Coronary artery (tissue), 2 donors: ENCODE data around the gene ZNF322.
A peak's percentile ranks its signal among the peaks of the same experiment; 100 is the strongest.
"Not testable (repeated sequence)": the region's sequence is repeated elsewhere in the genome, so short reads cannot be mapped to it uniquely, and the experiment has no call there.

ENCODE experiments used
- DNase-seq: peaks from one replicate; pipeline ENCODE4 v3.0.0-alpha.2; 2017; ENCODE audit warnings: low spot score
- H3K27ac ChIP-seq, 2 donors: fragments of 200-600 bp; sonication (generic); one replicate each; pipeline ENCODE4 v1.5.1; 2016 to 2019
- H3K4me3 ChIP-seq: fragments of 200-600 bp; sonication (generic); 2 replicates; pipeline ENCODE4 v1.5.1; 2016; ENCODE audit warnings: mild to moderate bottlenecking, moderate library complexity
- TF ChIP-seq, protein P1 (sequence below): fragments of 200-600 bp; sonication (generic); IDR thresholded peaks from one replicate; pipeline ENCODE4 v1.5.1; 2019; ENCODE audit warnings: antibody characterized with exemption

ZNF322 gene, protein sequence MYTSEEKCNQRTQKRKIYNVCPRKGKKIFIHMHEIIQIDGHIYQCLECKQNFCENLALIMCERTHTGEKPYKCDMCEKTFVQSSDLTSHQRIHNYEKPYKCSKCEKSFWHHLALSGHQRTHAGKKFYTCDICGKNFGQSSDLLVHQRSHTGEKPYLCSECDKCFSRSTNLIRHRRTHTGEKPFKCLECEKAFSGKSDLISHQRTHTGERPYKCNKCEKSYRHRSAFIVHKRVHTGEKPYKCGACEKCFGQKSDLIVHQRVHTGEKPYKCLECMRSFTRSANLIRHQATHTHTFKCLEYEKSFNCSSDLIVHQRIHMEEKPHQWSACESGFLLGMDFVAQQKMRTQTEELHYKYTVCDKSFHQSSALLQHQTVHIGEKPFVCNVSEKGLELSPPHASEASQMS

DNA sequence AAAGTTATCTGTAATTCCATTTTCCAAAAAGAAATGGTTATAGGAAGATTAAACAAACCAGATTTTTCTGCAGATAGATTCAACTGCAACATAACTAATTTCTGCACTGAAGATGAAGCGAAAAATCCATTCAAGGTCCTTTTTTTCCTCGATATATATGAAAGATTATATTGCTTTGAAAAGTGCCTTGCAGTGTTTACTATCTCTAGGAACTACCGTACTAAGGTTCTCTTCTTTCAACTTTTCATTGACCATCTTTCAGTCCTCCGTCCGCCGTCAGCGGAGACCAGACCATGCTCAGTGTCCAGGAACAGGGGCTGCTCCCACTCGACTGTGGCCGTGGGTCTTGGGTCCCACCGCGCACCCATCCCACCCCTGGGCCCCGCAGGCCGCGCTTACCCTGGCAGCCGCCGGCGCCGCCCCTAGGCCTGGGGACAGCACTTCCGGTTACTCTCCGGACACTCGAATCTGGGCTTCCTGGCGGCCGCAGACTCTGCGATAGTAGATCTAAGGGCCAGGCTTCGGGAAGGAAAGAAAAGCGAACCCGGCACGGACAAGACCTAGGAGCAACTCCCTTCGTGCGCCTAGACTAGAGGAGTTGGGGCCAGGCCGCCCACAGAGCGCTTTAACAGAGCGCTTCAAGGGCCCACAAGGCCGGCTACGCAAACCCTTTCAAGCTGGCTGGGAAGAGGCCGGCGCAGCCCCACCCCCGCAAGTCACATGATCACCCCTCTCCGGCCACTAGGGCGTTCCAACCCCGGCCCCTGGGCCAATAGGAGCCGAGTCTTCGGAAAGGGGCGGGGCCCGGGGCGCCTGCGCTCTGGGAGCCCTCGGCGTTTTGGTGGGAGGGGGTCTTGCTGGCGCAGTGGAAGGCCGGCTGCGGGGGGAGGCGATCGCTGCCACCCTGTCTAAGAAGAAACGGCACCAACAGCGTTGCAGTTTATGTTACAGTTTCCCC is at the start of gene ZNF322:
Gene ZNF322, minus strand, starts transcription at position 705 of the 958 bp plus-strand sequence. CDS start 21,193 bp downstream, outside the sequence.
- TF ChIP-seq, protein P1, sequence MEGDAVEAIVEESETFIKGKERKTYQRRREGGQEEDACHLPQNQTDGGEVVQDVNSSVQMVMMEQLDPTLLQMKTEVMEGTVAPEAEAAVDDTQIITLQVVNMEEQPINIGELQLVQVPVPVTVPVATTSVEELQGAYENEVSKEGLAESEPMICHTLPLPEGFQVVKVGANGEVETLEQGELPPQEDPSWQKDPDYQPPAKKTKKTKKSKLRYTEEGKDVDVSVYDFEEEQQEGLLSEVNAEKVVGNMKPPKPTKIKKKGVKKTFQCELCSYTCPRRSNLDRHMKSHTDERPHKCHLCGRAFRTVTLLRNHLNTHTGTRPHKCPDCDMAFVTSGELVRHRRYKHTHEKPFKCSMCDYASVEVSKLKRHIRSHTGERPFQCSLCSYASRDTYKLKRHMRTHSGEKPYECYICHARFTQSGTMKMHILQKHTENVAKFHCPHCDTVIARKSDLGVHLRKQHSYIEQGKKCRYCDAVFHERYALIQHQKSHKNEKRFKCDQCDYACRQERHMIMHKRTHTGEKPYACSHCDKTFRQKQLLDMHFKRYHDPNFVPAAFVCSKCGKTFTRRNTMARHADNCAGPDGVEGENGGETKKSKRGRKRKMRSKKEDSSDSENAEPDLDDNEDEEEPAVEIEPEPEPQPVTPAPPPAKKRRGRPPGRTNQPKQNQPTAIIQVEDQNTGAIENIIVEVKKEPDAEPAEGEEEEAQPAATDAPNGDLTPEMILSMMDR = no peak
- H3K4me3 ChIP-seq = peak within 1 kb of the TSS; percentile 77
- peak; percentile 96 for DNase-seq
- peak within 1 kb of the TSS; percentile 79 to 87 for H3K27ac ChIP-seq

DNA sequence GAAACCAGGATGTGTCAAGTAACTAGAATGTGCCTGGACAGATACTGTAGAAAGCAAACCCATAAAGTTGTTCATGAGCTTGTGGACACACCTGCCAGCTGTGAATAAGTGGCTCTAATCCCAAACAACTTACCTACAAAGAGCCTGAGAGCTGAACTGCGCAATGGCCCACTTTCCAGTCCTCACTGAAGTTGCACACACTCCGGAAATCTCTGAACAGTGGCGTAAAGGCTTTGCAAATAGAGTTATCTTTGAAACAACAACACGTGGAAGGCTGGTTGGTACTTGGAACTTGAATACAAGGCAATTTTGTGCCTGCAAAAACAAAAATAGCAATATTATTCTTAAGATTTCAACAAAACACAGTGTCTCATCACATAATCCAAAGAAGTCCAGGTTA is 46.2 kb upstream of the ZNF322 start:
- not testable (repeated sequence) for H3K4me3 ChIP-seq, DNase-seq, H3K27ac ChIP-seq

DNA sequence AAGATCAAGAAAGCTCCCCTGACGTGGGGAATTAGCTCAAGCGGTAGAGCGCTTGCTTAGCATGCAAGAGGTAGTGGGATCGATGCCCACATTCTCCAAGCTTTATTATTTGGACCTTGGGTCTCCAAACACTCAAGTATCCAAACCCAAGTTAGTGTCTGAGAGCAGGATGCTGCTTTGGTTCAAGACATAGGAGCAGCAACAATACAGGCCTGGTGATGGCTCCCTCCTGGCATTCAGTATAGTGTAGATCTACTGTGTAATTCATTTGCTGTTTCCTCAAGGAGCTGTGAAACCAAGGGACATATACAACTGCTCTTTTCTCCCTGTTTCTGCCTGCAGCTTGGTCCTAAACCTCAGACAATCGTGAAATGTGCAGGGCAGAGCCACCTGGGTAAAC is 45.8 kb upstream of the ZNF322 start:
- DNase-seq, H3K27ac ChIP-seq, H3K4me3 ChIP-seq: not testable (repeated sequence)

DNA sequence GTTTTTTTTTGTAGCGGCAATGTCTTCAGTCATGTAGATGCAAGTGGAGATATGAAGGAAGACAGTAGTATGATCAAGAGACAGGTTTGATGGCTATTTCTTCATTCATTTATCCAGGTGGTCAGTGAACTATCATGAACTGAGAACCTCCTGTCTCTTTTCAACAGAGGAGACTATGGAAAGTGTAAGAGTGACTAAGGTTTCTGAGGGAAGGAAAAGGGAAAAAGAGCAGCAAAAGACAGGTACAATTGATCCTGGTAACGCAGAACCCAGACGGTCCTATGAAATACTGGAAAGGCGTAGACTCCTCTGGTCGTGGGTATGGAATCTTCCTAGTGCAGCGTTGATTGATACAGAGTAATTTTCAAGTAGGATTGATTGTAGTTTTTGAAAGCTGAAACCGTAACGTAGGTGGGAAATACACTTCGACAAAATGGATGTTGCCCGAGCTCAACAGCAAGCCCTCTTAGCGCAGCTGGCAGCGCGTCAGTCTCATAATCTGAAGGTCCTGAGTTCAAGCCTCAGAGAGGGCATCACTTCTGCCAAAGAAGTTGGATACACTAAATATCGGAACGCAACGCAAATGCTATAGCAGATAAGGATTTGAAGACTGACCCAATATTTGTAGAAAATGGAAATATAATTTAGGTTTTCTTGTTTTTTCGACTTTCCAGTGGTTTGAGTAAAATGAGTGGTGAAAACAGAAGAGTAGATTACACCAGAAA is 41.6 kb upstream of the ZNF322 start:
- H3K4me3 ChIP-seq, DNase-seq, H3K27ac ChIP-seq: not testable (repeated sequence)

DNA sequence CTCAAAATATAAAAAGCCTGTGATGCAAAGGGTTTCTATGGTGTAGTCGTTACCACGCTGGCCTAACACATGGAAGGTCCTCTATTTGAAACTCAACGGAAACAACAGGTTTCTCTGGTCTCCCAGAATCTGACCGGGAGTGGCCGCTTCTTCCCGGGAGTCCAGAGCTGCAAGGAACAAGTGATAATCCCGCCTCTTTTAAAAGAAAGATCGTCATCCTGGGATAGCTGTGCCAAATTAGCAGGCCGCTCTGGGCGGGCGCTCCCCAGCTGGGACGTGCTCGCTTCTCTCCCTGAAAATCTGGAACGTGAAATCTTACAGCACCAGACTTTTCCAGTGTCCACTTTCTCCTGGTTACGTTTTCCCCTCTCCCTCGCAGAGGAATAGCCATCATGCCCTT is 38.0 kb upstream of the ZNF322 start:
- H3K4me3 ChIP-seq, H3K27ac ChIP-seq, DNase-seq: not testable (repeated sequence)

DNA sequence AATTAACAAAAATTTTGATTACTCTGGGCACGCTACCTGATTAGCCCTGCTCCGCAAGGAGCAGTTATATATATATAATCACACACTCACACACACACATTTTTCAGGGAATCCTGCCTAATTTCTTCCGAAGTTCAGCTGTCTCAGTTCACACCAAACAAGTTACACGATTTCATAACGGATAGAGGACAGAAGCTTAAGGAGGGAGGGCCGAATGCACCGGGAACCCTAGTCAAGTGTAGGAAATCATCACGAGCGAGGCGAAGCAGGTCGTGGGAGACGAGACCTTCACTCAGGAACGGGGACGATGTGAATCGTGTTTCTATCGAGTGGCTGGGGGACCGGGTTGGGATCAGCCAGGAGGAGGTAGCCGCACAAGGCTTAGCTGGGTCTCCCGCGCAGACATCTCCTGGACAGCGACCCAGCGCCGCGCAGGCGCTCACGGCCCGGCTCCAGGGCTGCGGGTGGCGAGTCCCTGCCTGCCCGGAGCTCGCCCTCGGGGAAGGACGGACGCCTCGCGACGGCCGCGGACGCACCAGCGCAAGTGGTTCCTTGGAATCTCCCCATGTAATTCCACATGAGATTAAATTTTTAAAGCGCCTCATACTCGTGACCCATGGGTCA is 29.9 kb upstream of the ZNF322 start:
- not testable (repeated sequence) for DNase-seq, H3K27ac ChIP-seq, H3K4me3 ChIP-seq

DNA sequence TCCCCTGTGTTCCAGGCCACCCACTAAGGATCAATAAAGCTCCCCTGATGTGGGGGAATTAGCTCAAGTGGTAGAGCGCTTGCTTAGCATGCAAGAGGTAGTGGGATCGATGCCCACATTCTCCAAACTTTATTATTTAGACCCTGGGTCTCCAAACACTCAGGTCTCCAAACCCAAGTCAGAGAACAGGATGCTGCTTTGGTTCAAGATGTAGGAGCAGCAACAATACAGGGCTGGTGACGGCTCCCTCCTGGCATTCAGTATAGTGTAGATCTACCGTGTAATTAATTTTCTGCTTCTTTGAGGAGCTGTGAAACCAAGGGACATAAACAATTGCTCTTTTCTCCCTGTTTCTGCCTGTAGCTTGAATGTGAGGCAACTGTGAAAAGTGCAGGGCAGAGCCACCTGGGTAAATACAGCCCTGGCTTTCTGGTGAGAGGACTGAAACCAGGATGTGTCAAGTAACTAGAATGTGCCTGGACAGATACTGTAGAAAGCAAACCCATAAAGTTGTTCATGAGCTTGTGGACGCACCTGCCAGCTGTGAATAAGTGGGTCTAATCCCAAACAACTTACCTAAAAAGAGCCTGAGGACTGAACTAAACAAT is 23.0 kb upstream of the ZNF322 start:
- not testable (repeated sequence) for DNase-seq, H3K27ac ChIP-seq, H3K4me3 ChIP-seq

DNA sequence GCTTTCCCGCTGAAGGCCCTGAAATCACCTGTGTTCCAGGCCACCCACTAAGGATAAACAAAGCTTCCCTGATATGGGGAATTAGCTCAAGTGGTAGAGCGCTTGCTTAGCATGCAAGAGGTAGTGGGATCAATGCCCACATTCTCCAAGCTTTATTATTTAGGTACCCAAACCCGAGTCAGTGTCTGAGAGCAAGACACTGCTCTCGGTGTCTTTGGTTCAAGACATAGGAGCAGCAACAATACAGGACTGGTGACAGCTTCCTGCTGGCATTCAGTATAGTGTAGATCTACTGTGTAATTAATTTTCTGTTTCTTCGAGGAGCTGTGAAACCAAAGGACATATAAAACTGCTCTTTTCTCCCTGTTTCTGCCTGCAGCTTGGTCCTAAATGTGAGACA is 13.7 kb upstream of the ZNF322 start:
- not testable (repeated sequence) for H3K4me3 ChIP-seq, H3K27ac ChIP-seq, DNase-seq

DNA sequence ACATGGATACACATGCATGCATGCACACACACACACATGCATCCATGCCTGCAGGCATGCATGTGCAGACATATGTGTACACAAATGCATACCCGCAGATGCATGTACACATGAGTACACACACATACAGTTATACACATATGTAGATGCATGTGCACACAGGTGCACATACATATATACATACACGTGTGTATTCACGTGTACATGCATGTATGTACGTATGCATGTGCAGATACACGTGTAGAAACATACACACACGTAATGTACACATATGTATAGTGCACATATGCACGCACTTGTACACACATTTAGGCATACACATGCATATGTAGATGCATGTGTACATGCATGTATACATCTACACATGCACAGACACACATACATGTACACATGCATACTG is 11.0 kb upstream of the ZNF322 start:
- H3K27ac ChIP-seq, H3K4me3 ChIP-seq, DNase-seq: not testable (repeated sequence)

DNA sequence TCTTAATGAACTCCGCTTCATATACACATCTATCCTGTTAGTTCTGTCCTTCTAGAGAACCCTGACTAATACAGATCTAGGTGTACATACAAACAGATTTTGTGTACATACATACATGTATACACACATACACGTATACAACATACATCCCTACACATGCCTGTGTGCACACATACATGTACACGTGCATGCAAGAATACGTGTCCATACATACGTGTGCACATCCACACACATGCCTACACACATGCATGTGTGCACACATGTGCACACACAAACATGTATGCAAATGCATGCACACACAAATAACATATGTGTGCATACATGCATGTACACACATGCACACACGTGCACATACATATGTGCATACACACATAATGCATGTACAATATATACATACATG is 10.5 kb upstream of the ZNF322 start:
- DNase-seq, H3K27ac ChIP-seq: not testable (repeated sequence)

DNA sequence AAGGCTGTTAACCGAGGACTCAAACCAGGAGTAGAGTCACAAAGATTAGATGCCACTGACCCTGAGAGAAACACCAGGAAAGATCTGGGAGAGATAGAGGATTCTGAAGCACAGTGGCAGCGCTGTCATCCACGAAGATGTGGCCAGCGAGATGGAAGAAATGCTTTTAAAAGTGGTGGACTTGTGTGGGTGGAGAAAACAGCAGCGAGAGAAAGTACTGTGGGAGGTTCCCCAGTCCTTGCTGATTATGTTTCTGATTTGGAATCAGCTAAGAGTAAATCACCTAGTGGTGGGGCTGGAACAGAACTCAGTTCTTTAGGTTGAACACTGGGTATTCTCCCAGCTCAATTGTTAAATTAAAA is 435 bp upstream of the ZNF322 start:
- Histone ChIP-seq H3K27ac (peak overlapping the region; percentile 79 to 87), H3K4me3 (peak overlapping the region; percentile 77)
- no peak for DNase-seq
- TF ChIP-seq, protein P1 = no peak

More for the DNA sequence above, 10.5 kb upstream of the ZNF322 start:
- H3K4me3 ChIP-seq = not testable (repeated sequence)
